ENCODE measurements around the gene MND1. TPM values are rescaled to one million over a fixed set of nuclear protein-coding genes. Genes with fewer than 3 reads are reported as not detected.

Gene MND1
- total and polyA plus RNA-seq, 2 of the 8 experiments (the other 6 are each of a cell fraction or from before 2014, with no cell fraction given): 4.4 to 26.2 TPM

DNA sequence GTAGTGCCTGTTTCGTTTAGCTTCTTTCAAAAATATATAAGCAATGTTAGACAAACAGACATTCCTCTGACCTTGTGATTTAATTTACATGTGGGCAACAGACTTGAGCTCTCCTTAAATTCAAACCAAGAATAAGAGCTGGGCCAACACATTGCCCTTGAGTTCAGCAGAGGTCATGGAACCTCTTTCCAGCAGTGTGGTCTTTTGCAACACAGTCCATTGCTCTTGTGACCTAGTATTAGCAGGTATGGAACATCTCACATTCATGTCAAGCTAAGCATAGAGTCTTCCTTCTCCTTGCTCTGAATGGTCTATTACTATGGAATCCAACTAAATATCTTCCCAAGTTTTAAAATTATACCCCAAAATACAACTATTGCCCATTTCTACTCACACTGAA, 33.7 kb upstream of the MND1 start:
- Histone ChIP-seq H4K91ac (replicated peaks; ENCODE audit: insufficient read length, low read length) (no peak overlapping the region), H3K23me2 (ENCODE audit: low read depth, low read length) (no peaks in the 10 kb centered on the region), H3K27me3 (replicated peaks in 1 of 4; ENCODE audit: control insufficient read depth in 3 of 4, extremely low read depth in 1 of 4, insufficient read depth in 3 of 4, low read length in 3 of 4) (no peaks in the 10 kb centered on the region), H2AK5ac (ENCODE audit: low read depth, low read length) (no peak overlapping the region), H4K5ac (ENCODE audit: insufficient read length, low read depth, low read length) (no peak overlapping the region), H3K36me3 (ENCODE audit: control insufficient read depth in 2 of 4, insufficient read depth in 4 of 4, low read length in 3 of 4) (peaks cover 0 to 12% (median 5%) of the 10 kb centered on the region in 4 experiments; a peak in 4 of 8 replicates), H4K8ac (ENCODE audit: extremely low read depth, insufficient read depth, low read length) (no peak overlapping the region), H3K4me2 (ENCODE audit: insufficient read depth in 1 of 2, low read depth in 2 of 2, low read length in 2 of 2) (no peak overlapping the region), H3K14ac (ENCODE audit: insufficient read length) (no peak overlapping the region), H3K4me3 (ENCODE audit: extremely low read depth in 1 of 4, insufficient read depth in 2 of 4, low read depth in 3 of 4, low read length in 4 of 4) (no peak overlapping the region), H3K27ac (ENCODE audit: low read depth, low read length) (no peak overlapping the region), H3K4me1 (replicated peaks in 1 of 4; ENCODE audit: control insufficient read depth in 3 of 4, insufficient read depth in 4 of 4, low read length in 3 of 4) (no peaks in the 10 kb centered on the region), H3K79me1 (ENCODE audit: low read depth, low read length) (no peaks in the 10 kb centered on the region), H3K9me3 (ENCODE audit: insufficient read depth in 2 of 2, low read depth in 1 of 2, low read length in 1 of 2) (no peaks in the 10 kb centered on the region), H3K18ac (ENCODE audit: extremely low read depth, low read length) (no peak overlapping the region), H4K20me1 (replicated peaks in 1 of 2; ENCODE audit: control insufficient read depth in 1 of 2, insufficient read depth in 2 of 2, low read length in 2 of 2) (no peaks in the 10 kb centered on the region), H2BK120ac (replicated peaks; ENCODE audit: low read depth, low read length) (no peak overlapping the region), H2BK20ac (ENCODE audit: low read length) (no peak overlapping the region), H2AFZ (ENCODE audit: low read length) (no peak overlapping the region), H2BK12ac (ENCODE audit: low read depth, low read length) (no peak overlapping the region), H3K23ac (ENCODE audit: insufficient read length) (no peak overlapping the region), H3K9ac (replicated peaks in 1 of 4; ENCODE audit: extremely low read depth in 1 of 4, low read depth in 3 of 4, low read length in 3 of 4) (no peak overlapping the region), H3K56ac (replicated peaks; ENCODE audit: insufficient read length, low read depth, low read length) (no peak overlapping the region), H2BK5ac (ENCODE audit: low read depth, low read length) (no peak overlapping the region), H3K4ac (replicated peaks; ENCODE audit: insufficient read length, low read depth, low read length) (no peak overlapping the region), H2BK15ac (ENCODE audit: low read length) (no peak overlapping the region), H3K79me2 (ENCODE audit: control insufficient read depth in 1 of 2, insufficient read depth in 2 of 2, low read length in 2 of 2) (0 out of 4 replicates have a peak, but pooled peaks cover 0 to 3% of the 10 kb centered on the region in 2 experiments)
- DNase-seq (ENCODE audit: low read depth in 1 of 2, low spot score in 2 of 2) (no peak), FAIRE-seq (no peak)
- ChIA-PET CTCF (ENCODE audit: partially characterized antibody) (interaction anchor here (0.8 to 1.1 kb wide), 2 partner anchors 14 to 82 kb away, joined by 3 to 4 read pairs; no protein-coding TSS in a partner anchor), POLR2A (ENCODE audit: partially characterized antibody) (no interaction called here)
- WGBS, 2 experiments (ENCODE audit: extremely low coverage in 1 of 2, insufficient coverage in 1 of 2, insufficient read length in 1 of 2, insufficient replicate concordance in 2 of 2, low coverage in 1 of 2, low lambda C conversion rate in 2 of 2, missing lambda C conversion rate in 1 of 2): 91% methylated on average over 1 of the region's 1 CpG; no CpG with 5 or more reads in 1 of the 2 experiments
- TF ChIP-seq SP2 (IDR thresholded peaks at IDR 0.05; ENCODE audit: low read length) (no peak), KDM5A (IDR thresholded peaks at IDR 0.05; ENCODE audit: low read length) (no peak), CBX5 (IDR thresholded peaks at IDR 0.05; ENCODE audit: low read depth, low read length) (no peak), MAX (IDR thresholded peaks at IDR 0.05) (no peak), TAF1 (IDR thresholded peaks at IDR 0.05; ENCODE audit: low read depth, low read length) (no peak), SRF (IDR thresholded peaks at IDR 0.05; ENCODE audit: low read depth, low read length) (no peak), EGR1 (IDR thresholded peaks at IDR 0.05; ENCODE audit: borderline replicate concordance, low read depth, low read length) (no peak), GTF2F1 (IDR thresholded peaks at IDR 0.05; ENCODE audit: borderline replicate concordance, low read depth, low read length) (no peak), EP300 (IDR thresholded peaks at IDR 0.05; ENCODE audit: borderline replicate concordance in 1 of 2, low read depth in 2 of 2, low read length in 2 of 2) (no peak), CREB1 (IDR thresholded peaks at IDR 0.05) (no peak), FOSL1 (IDR thresholded peaks at IDR 0.05; ENCODE audit: insufficient read depth, low read depth, low read length) (no peak), E2F6 (IDR thresholded peaks at IDR 0.05) (no peak), BCL11A (IDR thresholded peaks at IDR 0.05; ENCODE audit: low read depth in 2 of 2, low read length in 2 of 2) (no peak), YY1 (IDR thresholded peaks at IDR 0.05; ENCODE audit: low read depth, low read length) (no peak), JUND (IDR thresholded peaks at IDR 0.05; ENCODE audit: low read length) (no peak)

All from H1 (cell line).